Cardiac muscle cell (in vitro differentiated cells and primary cell): ENCODE data around the gene GPNMB. TPM values are rescaled to one million over a fixed set of nuclear protein-coding genes. Genes with fewer than 3 reads are reported as not detected.

ENCODE experiments used
- DNase-seq, 2 donors: peaks; one replicate each; pipeline versions ENCODE4 v3.0.0 to v3.0.0-alpha.2; 2010 to 2017; ENCODE audit warnings: low read depth in 1 of 2, low spot score in 1 of 2
- H3K27ac ChIP-seq: fragments of 200-600 bp; sonication (generic); 2 replicates; pipeline ENCODE4 v1.5.1; 2016
- H3K27me3 ChIP-seq: fragments of 200-600 bp; sonication (generic); 2 replicates; pipeline ENCODE4 v1.6.0; 2016; ENCODE audit warnings: control low read depth
- H3K36me3 ChIP-seq: fragments of 200-600 bp; sonication (generic); 2 replicates; pipeline ENCODE4 v1.5.1; 2016; ENCODE audit warnings: control low read depth
- H3K4me1 ChIP-seq: fragments of 200-600 bp; sonication (generic); 2 replicates; pipeline ENCODE4 v1.8.1; 2017; ENCODE audit warnings: low read depth, mild to moderate bottlenecking, mixed run types
- H3K4me3 ChIP-seq: fragments of 200-600 bp; sonication (generic); 2 replicates; pipeline ENCODE4 v1.5.1; 2016; ENCODE audit warnings: mild to moderate bottlenecking
- H3K9me3 ChIP-seq: fragments of 200-600 bp; sonication (generic); 2 replicates; pipeline ENCODE4 v1.5.1; 2017; ENCODE audit warnings: low read depth, mild to moderate bottlenecking, control low read depth
- polyA plus RNA-seq: library from polyadenylated mRNA; unstranded; fragments of >200 nt; fragmentation: Nextera tagmentation; extraction: Ambion mirVana; gene quantifications from 2 replicates; pipeline ENCODE4 v1.2.1, GENCODE V29; 2016
- total RNA-seq: library from RNA; depleted of rRNA; stranded (reverse); fragments of >200 nt; gene quantifications from 2 replicates; pipeline ENCODE4 v1.2.3, GENCODE V29; 2016
- TF ChIP-seq, protein P1 (sequence below): IDR thresholded peaks from 2 replicates; pipeline ENCODE4 v1.5.1; 2012; ENCODE audit warnings: low read depth, mild to moderate bottlenecking, low read length

The GPNMB gene
- total and polyA plus RNA-seq, 2 experiments from 2014 or later, result 0.39 to 1.6 TPM

DNA sequence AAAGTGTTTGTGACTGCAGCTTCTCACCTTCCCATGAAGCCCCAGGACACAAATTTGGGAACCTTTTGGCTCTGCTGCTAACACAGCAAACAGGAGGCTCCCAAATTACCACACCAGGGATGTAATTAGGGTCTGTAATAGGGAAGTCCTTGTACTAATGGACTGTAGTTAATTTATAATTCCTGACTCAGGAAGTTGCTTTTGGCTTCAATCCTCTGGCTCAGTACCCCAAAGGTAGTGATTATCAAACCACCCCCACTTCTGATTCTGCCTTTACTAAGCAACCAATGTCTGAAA lies 48.8 kb downstream of the GPNMB start:
- peaks cover 10% of the 10 kb centered on the region for H3K4me1 ChIP-seq
- no peak for DNase-seq
- no peak overlapping the region for H3K27ac ChIP-seq
- H3K27me3 ChIP-seq, result no peaks in the 10 kb centered on the region
- H3K9me3 ChIP-seq, result no peaks in the 10 kb centered on the region
- H3K4me3 ChIP-seq, result no peak overlapping the region
- TF ChIP-seq, protein P1, sequence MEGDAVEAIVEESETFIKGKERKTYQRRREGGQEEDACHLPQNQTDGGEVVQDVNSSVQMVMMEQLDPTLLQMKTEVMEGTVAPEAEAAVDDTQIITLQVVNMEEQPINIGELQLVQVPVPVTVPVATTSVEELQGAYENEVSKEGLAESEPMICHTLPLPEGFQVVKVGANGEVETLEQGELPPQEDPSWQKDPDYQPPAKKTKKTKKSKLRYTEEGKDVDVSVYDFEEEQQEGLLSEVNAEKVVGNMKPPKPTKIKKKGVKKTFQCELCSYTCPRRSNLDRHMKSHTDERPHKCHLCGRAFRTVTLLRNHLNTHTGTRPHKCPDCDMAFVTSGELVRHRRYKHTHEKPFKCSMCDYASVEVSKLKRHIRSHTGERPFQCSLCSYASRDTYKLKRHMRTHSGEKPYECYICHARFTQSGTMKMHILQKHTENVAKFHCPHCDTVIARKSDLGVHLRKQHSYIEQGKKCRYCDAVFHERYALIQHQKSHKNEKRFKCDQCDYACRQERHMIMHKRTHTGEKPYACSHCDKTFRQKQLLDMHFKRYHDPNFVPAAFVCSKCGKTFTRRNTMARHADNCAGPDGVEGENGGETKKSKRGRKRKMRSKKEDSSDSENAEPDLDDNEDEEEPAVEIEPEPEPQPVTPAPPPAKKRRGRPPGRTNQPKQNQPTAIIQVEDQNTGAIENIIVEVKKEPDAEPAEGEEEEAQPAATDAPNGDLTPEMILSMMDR, result no peak
- no peaks in the 10 kb centered on the region for H3K36me3 ChIP-seq

DNA sequence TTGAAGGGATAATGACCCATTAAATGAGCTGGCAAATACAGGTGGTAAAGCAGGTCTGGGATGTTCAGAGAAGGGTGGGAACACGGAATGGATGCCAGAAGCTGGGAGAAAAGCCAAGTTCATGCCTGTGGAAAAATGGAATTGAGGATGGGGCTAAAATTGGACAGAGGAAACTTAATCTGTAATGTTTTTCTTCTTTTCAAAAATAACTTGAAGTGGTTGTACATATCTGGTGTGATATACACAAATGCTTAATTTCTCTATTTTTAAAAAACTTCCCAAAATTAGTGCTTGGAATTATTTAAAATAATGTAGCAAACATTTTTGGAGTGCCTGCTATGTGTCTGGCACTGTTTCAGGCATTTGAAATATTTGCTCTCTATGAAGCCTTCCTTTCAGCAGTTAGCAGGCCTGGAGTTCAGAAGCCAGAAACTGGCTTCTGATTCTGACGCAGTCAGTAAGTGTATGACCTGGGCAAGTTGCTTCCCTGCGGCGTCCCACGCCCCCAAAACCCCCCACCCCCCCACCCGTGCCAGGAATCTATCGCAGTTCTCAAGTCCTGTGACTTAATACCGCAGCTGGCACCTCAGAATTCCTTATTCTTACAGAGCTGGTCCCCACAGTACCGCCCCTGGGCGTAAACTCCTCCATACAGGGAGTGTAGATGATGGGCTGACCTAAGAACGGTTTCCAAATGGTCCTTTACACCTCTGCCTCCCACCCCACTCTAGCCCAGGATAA lies 51.7 kb downstream of the GPNMB start:
- no peaks in the 10 kb centered on the region for H3K9me3 ChIP-seq
- DNase-seq, result peak; percentile 35 to 84
- peaks cover 2% of the 10 kb centered on the region for H3K36me3 ChIP-seq
- H3K27ac ChIP-seq, result peak overlapping the region; percentile 90
- H3K4me3 ChIP-seq, result peak overlapping the region; percentile 90
- H3K27me3 ChIP-seq, result no peaks in the 10 kb centered on the region
- TF ChIP-seq, protein P1, result no peak
- peaks cover 16% of the 10 kb centered on the region for H3K4me1 ChIP-seq

DNA sequence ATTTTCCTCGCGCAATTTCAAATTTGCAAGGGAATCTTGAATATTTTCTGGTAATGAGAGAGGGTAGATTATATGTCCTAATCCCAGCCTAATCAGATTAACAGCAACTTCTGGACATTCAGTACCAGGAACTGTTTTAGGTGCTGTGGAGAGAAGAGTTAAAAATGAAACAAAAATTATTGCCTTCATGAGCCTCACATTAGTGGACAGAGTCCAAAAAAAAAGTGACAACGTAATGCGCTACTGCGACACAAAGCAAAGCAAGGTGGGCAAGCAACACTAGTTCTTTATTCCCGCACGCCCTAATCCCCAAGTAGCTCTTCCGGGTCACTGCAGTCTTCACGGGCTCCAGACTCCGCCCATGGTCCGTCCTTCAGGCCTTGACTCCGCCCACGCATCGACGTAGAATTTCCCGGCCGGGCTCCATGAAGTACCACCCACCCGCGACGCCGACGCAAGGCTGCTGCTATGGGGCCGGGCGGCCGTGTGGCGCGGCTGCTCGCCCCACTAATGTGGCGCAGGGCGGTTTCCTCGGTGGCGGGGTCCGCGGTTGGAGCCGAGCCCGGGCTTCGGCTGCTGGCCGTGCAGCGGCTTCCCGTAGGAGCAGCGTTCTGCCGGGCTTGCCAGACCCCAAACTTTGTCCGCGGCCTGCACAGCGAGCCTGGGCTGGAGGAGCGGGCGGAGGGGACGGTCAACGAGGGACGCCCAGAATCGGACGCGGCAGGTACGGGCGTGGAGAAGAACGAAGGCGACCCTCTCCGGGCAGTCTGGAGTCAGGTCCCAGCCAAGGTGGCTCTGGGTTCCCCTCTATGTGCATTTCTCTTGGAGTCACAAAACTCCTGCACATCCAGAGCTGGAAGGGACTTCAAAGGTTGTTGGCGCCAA lies 52.6 kb downstream of the GPNMB start, which contains the start of gene MALSU1:
Gene MALSU1, plus strand, starts transcription at position 455 of the 885 bp plus-strand sequence. Its CDS starts 14 bp downstream, at position 469.
- peak; percentile 98 to 99 for DNase-seq
- peak within 1 kb of the TSS; percentile 90 for H3K4me3 ChIP-seq
- peaks cover 2% of the 10 kb centered on the region for H3K36me3 ChIP-seq
- peaks cover 16% of the 10 kb centered on the region for H3K4me1 ChIP-seq
- no peaks in the 10 kb centered on the region for H3K27me3 ChIP-seq
- no peaks in the 10 kb centered on the region for H3K9me3 ChIP-seq
- TF ChIP-seq, protein P1, result no peak
- peak within 1 kb of the TSS; percentile 90 for H3K27ac ChIP-seq

DNA sequence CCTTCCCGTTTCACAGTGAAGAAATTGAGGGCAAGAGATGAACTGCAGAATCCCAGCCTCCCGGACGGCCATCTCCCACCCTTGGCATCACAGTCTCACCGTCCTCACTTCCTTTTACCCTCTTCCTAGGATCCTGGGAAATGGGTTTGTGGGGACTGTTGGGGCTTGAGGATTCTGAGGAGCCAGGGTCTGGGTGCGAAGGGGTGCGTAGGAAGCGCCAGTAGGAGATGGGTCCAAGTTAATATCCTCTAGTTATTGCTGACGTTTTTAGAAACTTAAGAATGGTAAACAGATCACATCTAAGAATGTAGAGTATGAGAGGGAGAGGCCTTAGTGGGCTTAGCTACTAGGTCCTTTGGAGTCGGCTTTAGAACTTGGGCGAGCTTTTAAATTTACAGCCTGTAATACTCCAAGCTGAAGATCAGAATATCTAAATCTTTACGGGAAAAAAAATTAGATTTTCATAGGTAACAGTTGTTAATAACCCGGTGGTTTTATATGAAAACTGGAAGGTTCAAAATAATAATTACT lies 53.3 kb downstream of the GPNMB start:
- Histone ChIP-seq H3K9me3 (no peaks in the 10 kb centered on the region), H3K27ac (peak overlapping the region; percentile 90), H3K27me3 (no peaks in the 10 kb centered on the region), H3K36me3 (peaks cover 2% of the 10 kb centered on the region), H3K4me1 (peaks cover 16% of the 10 kb centered on the region), H3K4me3 (peak overlapping the region; percentile 90)
- peak in 1 of 2 donors; percentile 23 for DNase-seq
- TF ChIP-seq, protein P1, result no peak

DNA sequence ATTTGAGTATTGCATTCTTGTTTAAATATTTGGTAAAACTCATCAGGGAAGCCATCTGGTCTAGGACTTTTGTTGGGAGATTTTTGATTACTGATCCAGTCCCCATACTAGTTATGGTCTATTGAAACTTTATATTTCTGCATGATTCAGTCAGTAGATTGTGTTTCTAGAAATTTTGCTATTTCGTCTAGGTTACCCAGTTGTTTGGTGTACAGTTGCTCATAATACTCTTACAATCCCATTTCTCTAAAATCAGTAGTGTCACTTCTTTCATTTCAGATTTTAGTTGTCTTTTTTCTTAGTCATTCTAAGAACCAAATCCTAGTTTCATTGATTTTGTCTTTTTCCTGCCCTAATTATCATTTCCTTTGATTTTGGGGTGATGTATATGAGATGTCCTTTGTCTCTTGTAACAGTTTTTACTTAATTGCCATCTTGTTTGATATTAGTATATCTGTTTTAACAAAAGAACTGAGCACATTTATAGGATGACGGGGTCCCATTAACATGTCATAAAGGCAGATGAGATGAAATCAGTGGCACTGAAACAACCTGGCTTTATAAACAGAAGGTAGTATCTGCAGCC lies 60.5 kb downstream of the GPNMB start:
- DNase-seq, result no peak
- peak overlapping the region; percentile 60 for H3K27ac ChIP-seq
- TF ChIP-seq, protein P1, result no peak
- H3K4me3 ChIP-seq, result no peak overlapping the region
- H3K27me3 ChIP-seq, result no peaks in the 10 kb centered on the region
- H3K4me1 ChIP-seq, result no peaks in the 10 kb centered on the region
- H3K36me3 ChIP-seq, result peaks cover 37% of the 10 kb centered on the region
- no peaks in the 10 kb centered on the region for H3K9me3 ChIP-seq
